ENCODE measurements around the gene RTN4RL1. TPM values are rescaled to one million over a fixed set of nuclear protein-coding genes. Genes with fewer than 3 reads are reported as not detected.

RTN4RL1 gene
- total and polyA plus RNA-seq, 2 of the 13 experiments (the other 11 are each of a cell fraction or from before 2014, with no cell fraction given), result 0.01 TPM; not detected in 1

DNA sequence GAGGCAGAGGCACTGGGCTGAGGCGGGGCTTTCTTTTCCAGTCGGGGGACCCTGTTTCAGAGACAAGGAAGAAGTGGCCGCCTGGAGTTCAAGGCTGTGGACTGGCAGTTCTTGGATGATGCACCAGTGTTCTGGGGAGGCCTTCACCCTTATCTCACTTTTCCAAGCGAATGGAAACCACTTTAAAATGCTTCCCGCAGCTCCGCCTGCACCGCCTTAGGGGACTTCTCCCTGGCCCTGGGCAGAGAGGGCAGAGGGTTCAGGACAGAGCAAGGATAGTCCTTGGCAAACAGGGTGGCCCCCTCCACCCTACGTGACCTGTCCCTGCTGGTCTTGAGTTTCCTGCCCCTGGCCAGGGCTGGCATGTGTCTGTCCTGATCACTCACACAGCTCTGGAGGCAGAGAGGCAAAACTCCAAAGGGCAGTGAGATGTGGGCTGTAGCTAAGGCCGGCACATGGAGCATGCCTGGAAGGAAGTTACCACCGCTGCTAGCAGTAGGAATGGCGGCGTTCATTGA lies 20.6 kb downstream of the RTN4RL1 start (continued):
- TF ChIP-seq, protein P1, sequence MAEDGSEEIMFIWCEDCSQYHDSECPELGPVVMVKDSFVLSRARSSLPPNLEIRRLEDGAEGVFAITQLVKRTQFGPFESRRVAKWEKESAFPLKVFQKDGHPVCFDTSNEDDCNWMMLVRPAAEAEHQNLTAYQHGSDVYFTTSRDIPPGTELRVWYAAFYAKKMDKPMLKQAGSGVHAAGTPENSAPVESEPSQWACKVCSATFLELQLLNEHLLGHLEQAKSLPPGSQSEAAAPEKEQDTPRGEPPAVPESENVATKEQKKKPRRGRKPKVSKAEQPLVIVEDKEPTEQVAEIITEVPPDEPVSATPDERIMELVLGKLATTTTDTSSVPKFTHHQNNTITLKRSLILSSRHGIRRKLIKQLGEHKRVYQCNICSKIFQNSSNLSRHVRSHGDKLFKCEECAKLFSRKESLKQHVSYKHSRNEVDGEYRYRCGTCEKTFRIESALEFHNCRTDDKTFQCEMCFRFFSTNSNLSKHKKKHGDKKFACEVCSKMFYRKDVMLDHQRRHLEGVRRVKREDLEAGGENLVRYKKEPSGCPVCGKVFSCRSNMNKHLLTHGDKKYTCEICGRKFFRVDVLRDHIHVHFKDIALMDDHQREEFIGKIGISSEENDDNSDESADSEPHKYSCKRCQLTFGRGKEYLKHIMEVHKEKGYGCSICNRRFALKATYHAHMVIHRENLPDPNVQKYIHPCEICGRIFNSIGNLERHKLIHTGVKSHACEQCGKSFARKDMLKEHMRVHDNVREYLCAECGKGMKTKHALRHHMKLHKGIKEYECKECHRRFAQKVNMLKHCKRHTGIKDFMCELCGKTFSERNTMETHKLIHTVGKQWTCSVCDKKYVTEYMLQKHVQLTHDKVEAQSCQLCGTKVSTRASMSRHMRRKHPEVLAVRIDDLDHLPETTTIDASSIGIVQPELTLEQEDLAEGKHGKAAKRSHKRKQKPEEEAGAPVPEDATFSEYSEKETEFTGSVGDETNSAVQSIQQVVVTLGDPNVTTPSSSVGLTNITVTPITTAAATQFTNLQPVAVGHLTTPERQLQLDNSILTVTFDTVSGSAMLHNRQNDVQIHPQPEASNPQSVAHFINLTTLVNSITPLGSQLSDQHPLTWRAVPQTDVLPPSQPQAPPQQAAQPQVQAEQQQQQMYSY (CRISPR knock-in tag; IDR thresholded peaks at IDR 0.05), result 0 out of 2 replicates have a peak, but pooled peaks have one; percentile 23
- no peak for TF ChIP-seq ZNF674 (CRISPR knock-in tag; IDR thresholded peaks at IDR 0.05; ENCODE audit: low read depth)
- no peak for TF ChIP-seq IKZF1 (IDR thresholded peaks at IDR 0.05)
- TF ChIP-seq ESRRA (CRISPR knock-in tag; IDR thresholded peaks at IDR 0.05; ENCODE audit: low read depth), result no peak

DNA sequence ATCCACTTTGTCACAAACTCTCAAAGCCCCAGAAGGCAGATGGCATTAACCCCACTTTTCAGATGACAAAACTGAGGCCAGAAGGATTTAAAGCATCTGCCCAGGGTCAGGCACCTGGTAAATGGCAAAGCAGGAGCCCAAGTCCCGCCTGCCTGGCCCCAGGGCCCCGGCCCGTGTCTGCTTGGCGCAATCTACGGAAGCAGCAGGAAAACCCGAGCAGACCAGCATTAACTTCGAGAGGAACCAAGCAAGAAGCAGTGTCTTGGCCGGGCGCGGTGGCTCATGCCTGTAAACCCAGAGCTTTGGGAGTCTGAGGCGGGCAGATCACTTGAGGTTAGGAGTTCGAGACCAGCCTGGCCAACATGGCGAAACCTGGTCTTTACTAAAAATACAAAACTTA lies 21.6 kb downstream of the RTN4RL1 start:
- H2AFZ ChIP-seq (ENCODE audit: low read length), result no peak overlapping the region
- no peaks in the 10 kb centered on the region for H3K36me3 ChIP-seq (replicated peaks in 1 of 2; ENCODE audit: control insufficient read depth in 1 of 2, insufficient read depth in 2 of 2, low read length in 2 of 2)
- TSS peak; percentile 46 for BruUV-seq (replicated peaks)
- TF ChIP-seq ZNF629 (CRISPR knock-in tag; conservative IDR thresholded peaks at IDR 0.05), result peak; percentile 85
- no peak for TF ChIP-seq ZNF180 (CRISPR knock-in tag; IDR thresholded peaks at IDR 0.05; ENCODE audit: borderline replicate concordance, low read depth)
- H3K79me2 ChIP-seq (ENCODE audit: insufficient read depth, low read length), result no peaks in the 10 kb centered on the region
- WGBS (ENCODE audit: low lambda C conversion rate), result 95% methylated on average over 11 of the region's 13 CpGs
- ATAC-seq (no peak), FAIRE-seq (no peak), DNase-seq (ENCODE audit: low spot score) (no peak)
- H3K27me3 ChIP-seq (ENCODE audit: control insufficient read depth in 1 of 2, insufficient read depth in 2 of 2, low read length in 2 of 2), result no peaks in the 10 kb centered on the region
- H3K4me2 ChIP-seq (ENCODE audit: low read depth, low read length), result no peak overlapping the region
- no peaks in the 10 kb centered on the region for H3K9me3 ChIP-seq (ENCODE audit: low read length)
- no peak overlapping the region for H3K4me3 ChIP-seq (replicated peaks in 1 of 3; ENCODE audit: insufficient read depth in 1 of 3, low read depth in 2 of 3, low read length in 3 of 3)
- no peak overlapping the region for H3K9ac ChIP-seq (ENCODE audit: insufficient read depth, low read depth, low read length)
- H3K4me1 ChIP-seq (ENCODE audit: insufficient read depth, low read length), result peaks cover 29% of the 10 kb centered on the region
- POLR2A ChIA-PET, result no interaction called here
- intact Hi-C loops (cut with micrococcal nuclease; ENCODE audit: unreplicated experiment), result no loop called here
- no peaks in the 10 kb centered on the region for H4K20me1 ChIP-seq (ENCODE audit: insufficient read depth, low read length)
- CTCF ChIA-PET (ENCODE audit: low intra/inter-chr PET ratio, low total read pairs), result no interaction called here
- in situ Hi-C loops (cut with HindIII; ENCODE audit: extremely low pct_ligation_motif_present, low pct_unique_long_range_greater_than_20kb), result no loop called here
- H3K27ac ChIP-seq (ENCODE audit: extremely low read length, insufficient read depth, low read length), result no peak overlapping the region

All from HepG2 (cell line).